CD14-positive monocyte (primary cell): ENCODE results near the gene HS6ST3. TPM values are rescaled to one million over a fixed set of nuclear protein-coding genes. Genes with fewer than 3 reads are reported as not detected.

ENCODE experiments used
- DNase-seq, 3 donors: peaks; one replicate each; pipeline ENCODE4 v3.0.0-alpha.2; 2011 to 2022
- H2AFZ ChIP-seq: 2 replicates; pipeline ENCODE4 v1.6.0; 2012; ENCODE audit warnings: mild to moderate bottlenecking, low read depth, low read length, inconsistent platforms; ENCODE audit not compliant: insufficient read depth, poor library complexity, severe bottlenecking
- H3K27ac ChIP-seq, 2 donors: 1 replicate in 1 of 2; 2 replicates in 1 of 2; pipeline ENCODE4 v1.5.1; 2012 to 2013; ENCODE audit warnings: low read length in 2 of 2, control low read depth in 1 of 2, inconsistent platforms in 1 of 2, low read depth in 1 of 2, mild to moderate bottlenecking in 1 of 2
- H3K27me3 ChIP-seq, 2 donors: one replicate each; pipeline versions ENCODE4 v1.6.0 to v1.6.1; 2011 to 2013; ENCODE audit warnings: low read length in 2 of 2; ENCODE audit not compliant: control insufficient read depth in 2 of 2, insufficient read depth in 2 of 2
- H3K36me3 ChIP-seq, 2 donors: replicated peaks in 1 of 2; 1 replicate in 1 of 2; 2 replicates in 1 of 2; pipeline versions ENCODE4 v1.5.1 to v1.6.1; 2012 to 2013; ENCODE audit warnings: low read length in 2 of 2, control low read depth in 1 of 2, inconsistent platforms in 1 of 2, mild to moderate bottlenecking in 1 of 2; ENCODE audit not compliant: insufficient read depth in 2 of 2, control insufficient read depth in 1 of 2
- H3K4me1 ChIP-seq, 2 donors: 1 replicate in 1 of 2; 2 replicates in 1 of 2; pipeline versions ENCODE4 v1.5.1 to v1.6.1; 2012 to 2013; ENCODE audit warnings: low read length in 2 of 2, control low read depth in 1 of 2, inconsistent platforms in 1 of 2, mild to moderate bottlenecking in 1 of 2, moderate library complexity in 1 of 2; ENCODE audit not compliant: insufficient read depth in 2 of 2, control insufficient read depth in 1 of 2
- H3K4me2 ChIP-seq: replicated peaks from 2 replicates; pipeline ENCODE3; 2012; ENCODE audit warnings: low read length, moderate library complexity, mild to moderate bottlenecking; ENCODE audit not compliant: poor library complexity, severe bottlenecking; ENCODE audit errors: extremely low read depth
- H3K4me3 ChIP-seq, 3 experiments: fragments of 200-600 bp in 1 of 3; sonication (generic) in 1 of 3; replicated peaks in 1 of 3; 1 replicate in 2 of 3; 2 replicates in 1 of 3; pipeline ENCODE4 v1.5.1; 2011 to 2013; ENCODE audit warnings: low read length in 3 of 3, mild to moderate bottlenecking in 3 of 3, control low read depth in 2 of 3, low read depth in 2 of 3, inconsistent platforms in 1 of 3, moderate library complexity in 1 of 3
- H3K79me2 ChIP-seq: 2 replicates; pipeline ENCODE4 v1.6.0; 2012; ENCODE audit warnings: mild to moderate bottlenecking, control low read depth, inconsistent platforms, low read length, moderate library complexity; ENCODE audit not compliant: insufficient read depth
- H3K9ac ChIP-seq: 2 replicates; pipeline ENCODE4 v1.6.0; 2017; ENCODE audit warnings: low read length, mild to moderate bottlenecking; ENCODE audit not compliant: insufficient read depth, poor library complexity, severe bottlenecking
- H3K9me3 ChIP-seq, 2 donors: replicated peaks in 1 of 2; 1 replicate in 1 of 2; 2 replicates in 1 of 2; pipeline versions ENCODE4 v1.5.1 to v1.6.1; 2012 to 2013; ENCODE audit warnings: low read length in 2 of 2, control low read depth in 1 of 2; ENCODE audit not compliant: control insufficient read depth in 1 of 2, insufficient read depth in 1 of 2
- H4K20me1 ChIP-seq: 2 replicates; pipeline ENCODE4 v1.6.0; 2012; ENCODE audit warnings: mild to moderate bottlenecking, low read length, control low read depth, moderate library complexity; ENCODE audit not compliant: insufficient read depth
- H3K27ac Mint-ChIP-seq, 7 donors: one replicate each; pipeline ENCODE4 v1.8.0; 2020; ENCODE audit warnings: mild to moderate bottlenecking in 7 of 7, mixed read lengths in 7 of 7, moderate library complexity in 6 of 7, inconsistent platforms in 2 of 7
- H3K27me3 Mint-ChIP-seq, 3 donors: one replicate each; pipeline ENCODE4 v1.8.0; 2021 to 2022; ENCODE audit warnings: low read depth in 3 of 3, mild to moderate bottlenecking in 3 of 3, mixed read lengths in 3 of 3, moderate library complexity in 3 of 3, inconsistent platforms in 1 of 3
- H3K36me3 Mint-ChIP-seq, 2 donors: one replicate each; pipeline ENCODE4 v1.8.0; 2020; ENCODE audit warnings: mixed read lengths in 2 of 2, inconsistent platforms in 1 of 2, mild to moderate bottlenecking in 1 of 2
- H3K4me1 Mint-ChIP-seq: one replicate; pipeline ENCODE4 v1.8.0; 2020; ENCODE audit warnings: mild to moderate bottlenecking, mixed read lengths
- H3K4me3 Mint-ChIP-seq, 2 donors: one replicate each; pipeline ENCODE4 v1.8.0; 2020; ENCODE audit warnings: mild to moderate bottlenecking in 2 of 2, mixed read lengths in 2 of 2, moderate library complexity in 1 of 2
- H3K9me3 Mint-ChIP-seq, 7 donors: one replicate each; pipeline ENCODE4 v1.8.0; 2020 to 2022; ENCODE audit warnings: mixed read lengths in 7 of 7, mild to moderate bottlenecking in 6 of 7, moderate library complexity in 6 of 7, inconsistent platforms in 2 of 7
- WGBS: methylation state at CpG from one replicate; pipeline ENCODE4 v1.1.5; 2013; ENCODE audit warnings: missing lambda C conversion rate; ENCODE audit not compliant: insufficient coverage; 5-methylcytosine and 5-hydroxymethylcytosine counted together
- intact Hi-C, 2 donors: fragments of 100-400 bp; cut with micrococcal nuclease; formaldehyde crosslinking; loops; one replicate each; pipeline versions ENCODE4 v1.15.0 to v1.15.1; 2023
- polyA plus RNA-seq, 3 donors: library from polyadenylated mRNA; depleted of rRNA in 1 of 3; unstranded in 2 of 3; stranded (reverse) in 1 of 3; fragments of 300-500 nt in 2 of 3; fragments of >200 nt in 1 of 3; fragmentation: Illumina TruSeq in 2 of 3; gene quantifications; 1 replicate in 2 of 3; 2 replicates in 1 of 3; pipeline ENCODE4 v1.2.3, GENCODE V29; 2012 to 2021
- TF ChIP-seq, protein P1 (sequence below): fragments of 200-600 bp; IDR thresholded peaks from one replicate; pipeline ENCODE4 v1.8.0; 2022; ENCODE audit warnings: antibody characterized with exemption, mild to moderate bottlenecking

HS6ST3 gene
- polyA plus RNA-seq, 3 donors: not detected

DNA sequence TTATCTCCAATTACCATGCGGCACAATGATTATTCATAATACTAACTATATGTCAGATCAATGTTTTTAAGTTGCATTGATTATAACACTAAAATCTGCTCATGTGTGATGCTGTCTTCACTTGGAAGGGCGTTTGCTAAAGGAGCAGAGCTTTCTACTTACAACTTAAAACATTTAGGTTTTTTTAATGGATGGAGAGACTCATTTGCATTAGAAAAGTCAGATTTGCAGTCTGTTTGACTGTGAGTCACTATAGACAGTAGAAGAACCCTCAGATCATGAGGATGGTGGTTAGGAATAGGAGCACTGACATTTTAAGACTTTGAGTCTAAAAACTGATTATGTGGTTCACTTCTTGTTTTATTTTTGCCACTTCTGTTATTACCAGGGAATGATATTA, 364.6 kb downstream of the HS6ST3 start:
- whole genome bisulfite sequencing: no CpG with 5 or more reads among the region's 2 CpGs
- H3K9me3 Mint-ChIP-seq: peaks cover 0 to 3% (median 0%) of the 10 kb centered on the region in 7 donors
- Histone ChIP-seq H3K4me3 (no peak overlapping the region), H3K27ac (no peak overlapping the region), H4K20me1 (no peaks in the 10 kb centered on the region), H3K4me2 (no peak overlapping the region), H3K9ac (no peak overlapping the region), H3K9me3 (no peaks in the 10 kb centered on the region), H3K4me1 (no peaks in the 10 kb centered on the region), H3K79me2 (no peaks in the 10 kb centered on the region), H3K36me3 (no peaks in the 10 kb centered on the region), H2AFZ (no peak overlapping the region), H3K27me3 (no peaks in the 10 kb centered on the region)
- intact Hi-C loops: no loop called here
- H3K36me3 Mint-ChIP-seq: no peaks in the 10 kb centered on the region
- no peak overlapping the region for H3K4me3 Mint-ChIP-seq
- H3K27me3 Mint-ChIP-seq: no peaks in the 10 kb centered on the region
- no peak for DNase-seq
- TF ChIP-seq, protein P1, sequence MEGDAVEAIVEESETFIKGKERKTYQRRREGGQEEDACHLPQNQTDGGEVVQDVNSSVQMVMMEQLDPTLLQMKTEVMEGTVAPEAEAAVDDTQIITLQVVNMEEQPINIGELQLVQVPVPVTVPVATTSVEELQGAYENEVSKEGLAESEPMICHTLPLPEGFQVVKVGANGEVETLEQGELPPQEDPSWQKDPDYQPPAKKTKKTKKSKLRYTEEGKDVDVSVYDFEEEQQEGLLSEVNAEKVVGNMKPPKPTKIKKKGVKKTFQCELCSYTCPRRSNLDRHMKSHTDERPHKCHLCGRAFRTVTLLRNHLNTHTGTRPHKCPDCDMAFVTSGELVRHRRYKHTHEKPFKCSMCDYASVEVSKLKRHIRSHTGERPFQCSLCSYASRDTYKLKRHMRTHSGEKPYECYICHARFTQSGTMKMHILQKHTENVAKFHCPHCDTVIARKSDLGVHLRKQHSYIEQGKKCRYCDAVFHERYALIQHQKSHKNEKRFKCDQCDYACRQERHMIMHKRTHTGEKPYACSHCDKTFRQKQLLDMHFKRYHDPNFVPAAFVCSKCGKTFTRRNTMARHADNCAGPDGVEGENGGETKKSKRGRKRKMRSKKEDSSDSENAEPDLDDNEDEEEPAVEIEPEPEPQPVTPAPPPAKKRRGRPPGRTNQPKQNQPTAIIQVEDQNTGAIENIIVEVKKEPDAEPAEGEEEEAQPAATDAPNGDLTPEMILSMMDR: no peak
- no peak overlapping the region for H3K27ac Mint-ChIP-seq
- no peaks in the 10 kb centered on the region for H3K4me1 Mint-ChIP-seq

DNA sequence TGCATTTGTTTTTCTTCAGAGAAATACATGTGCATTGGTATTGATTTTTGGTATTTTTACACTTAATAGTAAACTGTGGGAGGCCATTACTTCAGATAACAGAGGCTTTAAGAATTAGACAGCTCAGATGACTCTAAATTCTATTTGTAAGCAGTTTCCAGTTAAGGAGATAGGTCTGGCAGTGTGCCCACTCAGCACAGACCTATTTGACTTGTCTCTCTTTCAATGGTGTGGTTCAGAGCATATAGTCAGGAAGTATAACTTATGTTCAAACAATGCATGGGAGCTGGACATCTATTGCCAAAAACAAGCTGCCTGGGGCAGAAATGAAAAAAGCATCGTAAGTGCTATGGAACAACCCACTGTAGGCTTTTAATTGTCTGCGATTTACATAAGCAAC, 370.7 kb downstream of the HS6ST3 start:
- Histone ChIP-seq H2AFZ (no peak overlapping the region), H3K9ac (no peak overlapping the region), H3K36me3 (no peaks in the 10 kb centered on the region), H3K9me3 (no peaks in the 10 kb centered on the region), H3K79me2 (no peaks in the 10 kb centered on the region), H4K20me1 (no peaks in the 10 kb centered on the region), H3K4me1 (no peaks in the 10 kb centered on the region), H3K27ac (no peak overlapping the region), H3K27me3 (no peaks in the 10 kb centered on the region), H3K4me2 (no peak overlapping the region), H3K4me3 (no peak overlapping the region)
- H3K27me3 Mint-ChIP-seq: no peaks in the 10 kb centered on the region
- no peaks in the 10 kb centered on the region for H3K4me1 Mint-ChIP-seq
- peaks cover 0 to 3% (median 0%) of the 10 kb centered on the region in 7 donors for H3K9me3 Mint-ChIP-seq
- intact Hi-C loops: no loop called here
- DNase-seq: no peak
- no peak overlapping the region for H3K4me3 Mint-ChIP-seq
- no peaks in the 10 kb centered on the region for H3K36me3 Mint-ChIP-seq
- no peak overlapping the region for H3K27ac Mint-ChIP-seq
- WGBS: no CpG with 5 or more reads among the region's 2 CpGs
- TF ChIP-seq, protein P1: no peak
